ENCODE data around the gene EPS8.
A peak's percentile ranks its signal among the peaks of the same experiment; 100 is the strongest.

Gene EPS8

DNA sequence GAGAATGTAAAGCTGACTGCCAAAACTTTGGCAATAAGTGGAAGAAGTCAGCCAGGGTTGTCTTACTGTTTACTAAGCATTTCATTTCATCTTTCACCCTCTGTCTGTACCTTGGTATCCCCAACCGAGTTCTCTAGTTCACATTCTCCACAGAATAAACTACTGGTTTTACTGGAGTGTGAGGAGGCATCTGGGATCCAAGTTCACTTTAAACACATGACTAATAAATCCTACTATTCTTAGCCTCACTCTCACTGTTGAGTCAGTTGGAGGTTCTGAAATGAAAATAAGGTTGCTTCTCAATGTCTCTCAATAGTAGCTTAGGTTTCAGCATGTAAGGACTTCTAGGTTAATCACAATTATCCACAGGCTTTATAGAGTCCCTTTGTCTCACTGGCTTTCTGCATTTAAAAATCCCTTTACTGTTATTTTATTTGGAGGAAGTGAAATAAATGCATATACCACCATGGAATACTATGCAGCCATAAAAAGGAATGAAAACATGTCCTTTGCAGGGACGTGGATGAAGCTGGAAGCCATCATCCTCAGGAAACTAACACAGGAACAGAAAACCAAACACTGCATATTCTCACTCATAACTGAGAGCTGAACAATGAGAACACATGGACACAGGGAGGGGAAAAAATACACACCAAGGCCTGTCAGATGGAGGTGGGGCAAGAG, 95.8 kb downstream of the EPS8 start:
- TF ChIP-seq, protein P1, sequence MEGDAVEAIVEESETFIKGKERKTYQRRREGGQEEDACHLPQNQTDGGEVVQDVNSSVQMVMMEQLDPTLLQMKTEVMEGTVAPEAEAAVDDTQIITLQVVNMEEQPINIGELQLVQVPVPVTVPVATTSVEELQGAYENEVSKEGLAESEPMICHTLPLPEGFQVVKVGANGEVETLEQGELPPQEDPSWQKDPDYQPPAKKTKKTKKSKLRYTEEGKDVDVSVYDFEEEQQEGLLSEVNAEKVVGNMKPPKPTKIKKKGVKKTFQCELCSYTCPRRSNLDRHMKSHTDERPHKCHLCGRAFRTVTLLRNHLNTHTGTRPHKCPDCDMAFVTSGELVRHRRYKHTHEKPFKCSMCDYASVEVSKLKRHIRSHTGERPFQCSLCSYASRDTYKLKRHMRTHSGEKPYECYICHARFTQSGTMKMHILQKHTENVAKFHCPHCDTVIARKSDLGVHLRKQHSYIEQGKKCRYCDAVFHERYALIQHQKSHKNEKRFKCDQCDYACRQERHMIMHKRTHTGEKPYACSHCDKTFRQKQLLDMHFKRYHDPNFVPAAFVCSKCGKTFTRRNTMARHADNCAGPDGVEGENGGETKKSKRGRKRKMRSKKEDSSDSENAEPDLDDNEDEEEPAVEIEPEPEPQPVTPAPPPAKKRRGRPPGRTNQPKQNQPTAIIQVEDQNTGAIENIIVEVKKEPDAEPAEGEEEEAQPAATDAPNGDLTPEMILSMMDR (IDR thresholded peaks at IDR 0.05; ENCODE audit: control insufficient read depth, insufficient read depth, low read depth, low read length, missing control alignments), result no peak
- peak; percentile 11 for DNase-seq (ENCODE audit: low read depth)
- no peak overlapping the region for H3K4me3 ChIP-seq (ENCODE audit: control insufficient read depth, low read depth, low read length)

DNA sequence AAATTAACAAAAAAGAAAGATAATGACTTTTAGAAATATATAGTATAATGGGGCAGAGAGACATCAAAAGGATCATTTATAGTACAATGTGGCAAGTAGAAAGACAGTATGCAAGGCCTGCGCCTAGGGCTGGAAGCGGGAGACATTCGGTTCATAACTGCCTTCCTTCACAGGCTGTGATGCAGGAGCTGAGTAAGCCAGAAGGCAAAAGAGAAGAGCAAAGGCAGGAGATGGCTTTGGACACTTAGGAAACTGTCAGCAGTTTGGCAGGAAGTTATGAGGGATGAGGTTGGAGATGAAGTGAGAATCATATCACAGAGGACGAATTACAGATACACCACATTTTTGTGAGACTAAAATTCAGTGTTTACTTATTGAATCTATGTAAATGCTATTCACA, 97.8 kb downstream of the EPS8 start:
- TF ChIP-seq, protein P1 (IDR thresholded peaks at IDR 0.05; ENCODE audit: control insufficient read depth, insufficient read depth, low read depth, low read length, missing control alignments), result no peak
- H3K4me3 ChIP-seq (ENCODE audit: control insufficient read depth, low read depth, low read length), result no peak overlapping the region
- no peak for DNase-seq (ENCODE audit: low read depth)

DNA sequence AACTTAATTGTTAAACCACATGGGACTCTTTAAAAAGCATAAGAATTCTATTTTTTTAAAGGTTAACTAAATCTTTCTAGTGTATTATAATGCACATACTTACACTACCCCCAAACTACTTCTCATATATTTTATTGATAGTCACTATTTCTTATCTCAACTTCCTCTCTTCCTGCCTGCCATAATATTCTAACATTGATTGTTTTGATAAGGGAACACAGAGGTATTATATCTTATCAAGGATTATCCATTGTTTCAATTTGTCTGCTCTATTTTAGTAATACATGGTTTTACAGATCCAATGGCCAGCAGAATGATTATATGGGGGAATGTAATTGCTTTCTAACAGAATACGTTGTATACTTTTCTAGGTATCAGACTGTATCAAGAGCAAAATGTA, 98.9 kb downstream of the EPS8 start:
- DNase-seq (ENCODE audit: low read depth), result no peak
- TF ChIP-seq, protein P1 (IDR thresholded peaks at IDR 0.05; ENCODE audit: control insufficient read depth, insufficient read depth, low read depth, low read length, missing control alignments), result no peak
- H3K4me3 ChIP-seq (ENCODE audit: control insufficient read depth, low read depth, low read length), result no peak overlapping the region

DNA sequence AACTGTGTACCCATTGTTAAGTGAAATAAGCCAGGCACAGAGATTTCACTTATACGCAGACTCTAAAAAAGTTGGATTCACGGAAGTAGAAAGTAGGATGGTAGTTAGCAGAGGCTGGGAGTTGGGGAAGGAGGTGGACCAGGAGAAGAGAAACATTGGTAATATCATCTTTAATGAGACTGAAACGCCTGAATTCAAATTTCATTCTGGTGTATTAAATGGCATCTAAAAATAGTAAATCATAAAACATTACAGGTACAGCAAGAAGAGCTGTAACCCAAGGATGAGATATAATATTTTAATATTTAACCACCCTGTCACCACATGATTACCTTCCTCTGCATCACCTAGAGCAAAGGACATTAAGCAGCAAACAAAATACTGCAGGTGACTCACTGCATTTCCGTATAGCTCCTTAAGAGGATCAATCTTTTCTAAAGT, 99.4 kb downstream of the EPS8 start:
- DNase-seq (ENCODE audit: low read depth), result no peak
- TF ChIP-seq, protein P1 (IDR thresholded peaks at IDR 0.05; ENCODE audit: control insufficient read depth, insufficient read depth, low read depth, low read length, missing control alignments), result no peak
- H3K4me3 ChIP-seq (ENCODE audit: control insufficient read depth, low read depth, low read length), result no peak overlapping the region

DNA sequence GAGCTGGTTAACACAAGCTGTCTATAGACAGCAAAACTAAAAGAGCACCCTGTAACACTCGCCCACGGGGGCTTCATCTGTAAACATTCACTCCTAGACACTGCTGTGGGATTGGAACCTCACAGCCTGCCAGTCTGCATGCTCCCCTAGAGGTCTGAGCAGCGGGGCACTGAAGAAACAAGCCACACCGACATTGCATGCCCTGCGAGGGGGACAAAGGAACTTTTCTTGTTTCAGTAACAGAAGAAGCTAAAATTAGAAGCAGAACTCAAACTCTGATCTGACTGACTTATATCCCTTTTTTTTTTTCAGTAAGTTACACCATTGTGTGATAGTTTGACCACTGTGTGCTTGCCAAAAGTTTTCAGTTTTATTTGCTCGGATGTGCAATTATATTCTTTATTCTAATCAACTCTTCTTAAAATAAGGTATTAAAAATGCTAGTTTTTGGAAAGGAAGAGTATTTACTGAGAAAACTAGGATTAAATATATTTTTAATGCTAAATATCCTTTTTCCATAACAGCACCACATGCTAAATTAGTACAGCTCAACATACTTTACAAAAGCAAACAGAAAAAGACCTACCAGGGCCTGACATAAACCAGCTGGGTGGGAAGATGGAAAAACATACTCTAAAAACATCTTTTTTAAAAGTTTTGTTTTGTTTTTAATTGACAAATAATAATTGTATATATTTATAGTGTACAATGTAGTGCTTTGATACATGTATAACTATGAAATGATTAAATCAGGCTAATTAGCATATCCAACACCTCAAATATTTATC, 100.2 kb downstream of the EPS8 start:
- no peak for DNase-seq (ENCODE audit: low read depth)

DNA sequence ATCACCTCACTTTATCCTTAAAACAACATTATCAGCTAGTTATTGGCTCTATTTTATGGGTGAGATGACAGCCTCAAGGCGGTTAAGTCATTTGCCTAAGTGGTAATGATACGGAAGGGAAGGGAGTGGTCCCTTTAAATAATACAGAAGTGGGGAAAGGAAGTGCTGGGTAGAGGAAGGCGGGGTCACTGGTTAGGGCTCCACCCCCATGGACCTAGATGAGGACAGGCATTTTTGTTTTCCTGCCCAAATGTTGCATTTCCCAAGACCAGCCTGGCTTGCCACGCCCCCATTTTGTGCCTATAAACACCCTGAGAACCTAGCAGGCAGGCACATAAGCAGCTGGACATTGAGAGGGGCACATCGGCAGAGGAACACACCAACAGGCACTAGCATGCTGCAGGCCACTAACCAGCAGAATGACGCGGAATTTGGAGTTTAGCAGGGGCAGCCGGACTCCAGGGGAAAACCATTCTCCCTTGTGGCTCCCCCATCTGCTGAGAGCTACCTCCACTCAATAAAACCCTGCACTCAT, 100.9 kb downstream of the EPS8 start:
- H3K4me3 ChIP-seq (ENCODE audit: control insufficient read depth, low read depth, low read length), result no peak overlapping the region
- DNase-seq (ENCODE audit: low read depth), result no peak
- TF ChIP-seq, protein P1 (IDR thresholded peaks at IDR 0.05; ENCODE audit: control insufficient read depth, insufficient read depth, low read depth, low read length, missing control alignments), result no peak

More for the DNA sequence above, 100.2 kb downstream of the EPS8 start:
- no peak overlapping the region for H3K4me3 ChIP-seq (ENCODE audit: control insufficient read depth, low read depth, low read length)
- TF ChIP-seq, protein P1 (IDR thresholded peaks at IDR 0.05; ENCODE audit: control insufficient read depth, insufficient read depth, low read depth, low read length, missing control alignments), result no peak
